Measurements from ENCODE around the gene HSPB7. TPM values are rescaled to one million over a fixed set of nuclear protein-coding genes. Genes with fewer than 3 reads are reported as not detected.
A peak's percentile ranks its signal among the peaks of the same experiment; 100 is the strongest.
"Not testable (repeated sequence)": the region's sequence is repeated elsewhere in the genome, so short reads cannot be mapped to it uniquely, and the experiment has no call there.

Gene HSPB7
- total and polyA plus RNA-seq, 5 donors, result 2,213 to 3,985 (median 2,473) TPM

GRCh38 chr1:16006552-16007485 lies 11.0 kb downstream of the HSPB7 start:
- ATAC-seq, result no peak
- intact Hi-C loops (cut with DNase I), result loop anchor here in 2 of 4 donors (5.0 kb wide), 1 partner anchor 50 kb away; no protein-coding TSS in a partner anchor
- no peak overlapping the region for H3K27ac ChIP-seq (ENCODE audit: low read length)
- WGBS, result 68% methylated on average over 9 of the region's 9 CpGs
- no peaks in the 10 kb centered on the region for H3K4me1 ChIP-seq (ENCODE audit: control insufficient read depth, insufficient read depth, low read length)
- H3K4me3 ChIP-seq (ENCODE audit: low read length), result no peak overlapping the region
- no peaks in the 10 kb centered on the region for H3K9me3 ChIP-seq (ENCODE audit: control insufficient read depth, low read length)
- no peaks in the 10 kb centered on the region for H3K27me3 ChIP-seq (ENCODE audit: control insufficient read depth, insufficient read depth)
- DNase-seq, result no peak

DNA sequence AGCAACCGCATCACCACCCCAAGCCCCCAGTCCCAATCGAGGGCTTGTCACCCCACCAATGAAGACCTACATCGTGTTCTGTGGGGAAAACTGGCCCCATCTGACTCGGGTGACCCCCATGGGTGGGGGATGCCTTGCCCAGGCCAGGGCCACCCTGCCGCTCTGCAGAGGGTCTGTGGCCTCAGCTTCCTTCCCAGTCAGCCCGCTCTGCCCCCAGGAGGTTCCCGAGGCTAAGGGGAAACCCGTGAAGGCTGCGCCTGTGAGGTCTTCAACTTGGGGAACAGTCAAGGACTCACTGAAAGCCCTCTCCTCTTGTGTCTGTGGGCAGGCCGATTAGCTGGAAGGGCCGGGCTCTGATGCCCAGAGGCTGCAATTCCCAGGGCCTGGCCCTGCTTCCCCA lies 11.8 kb downstream of the HSPB7 start:
- intact Hi-C loops (cut with DNase I), result loop anchor here in 2 of 4 donors (5.0 kb wide), 1 partner anchor 51 kb away; no protein-coding TSS in a partner anchor
- H3K4me1 ChIP-seq (ENCODE audit: control insufficient read depth, insufficient read depth, low read length), result no peaks in the 10 kb centered on the region
- DNase-seq (peak in 1 of 3 donors; percentile 45), ATAC-seq (no peak)
- 80% methylated on average over 11 of the region's 11 CpGs for WGBS
- H3K9me3 ChIP-seq (ENCODE audit: control insufficient read depth, low read length), result no peaks in the 10 kb centered on the region
- no peak overlapping the region for H3K4me3 ChIP-seq (ENCODE audit: low read length)
- H3K27me3 ChIP-seq (ENCODE audit: control insufficient read depth, insufficient read depth), result no peaks in the 10 kb centered on the region
- H3K27ac ChIP-seq (ENCODE audit: low read length), result no peak overlapping the region

- intact Hi-C loops (cut with DNase I), result loop anchor here in 2 of 4 donors (5.0 kb wide), 1 partner anchor 52 kb away; no protein-coding TSS in a partner anchor
- no peak overlapping the region for H3K27ac ChIP-seq (ENCODE audit: low read length)
- H3K27me3 ChIP-seq (ENCODE audit: control insufficient read depth, insufficient read depth), result no peaks in the 10 kb centered on the region
- H3K4me3 ChIP-seq (ENCODE audit: low read length), result no peak overlapping the region
- ATAC-seq (no peak), DNase-seq (no peak)
- WGBS, result 83% methylated on average over 5 of the region's 5 CpGs
- no peaks in the 10 kb centered on the region for H3K9me3 ChIP-seq (ENCODE audit: control insufficient read depth, low read length)
- H3K4me1 ChIP-seq (ENCODE audit: control insufficient read depth, insufficient read depth, low read length), result no peaks in the 10 kb centered on the region
Observed at GRCh38 chr1:16005597-16005996, 12.2 kb downstream of the HSPB7 start.

GRCh38 chr1:16001274-16001673 lies 16.6 kb downstream of the HSPB7 start:
- intact Hi-C loops (cut with DNase I); H3K27ac ChIP-seq (ENCODE audit: low read length); DNase-seq; ATAC-seq; H3K4me1 ChIP-seq (ENCODE audit: control insufficient read depth, insufficient read depth, low read length); H3K9me3 ChIP-seq (ENCODE audit: control insufficient read depth, low read length); H3K27me3 ChIP-seq (ENCODE audit: control insufficient read depth, insufficient read depth); H3K4me3 ChIP-seq (ENCODE audit: low read length): not testable (repeated sequence)
- WGBS, result 95% methylated on average over 10 of the region's 10 CpGs

DNA sequence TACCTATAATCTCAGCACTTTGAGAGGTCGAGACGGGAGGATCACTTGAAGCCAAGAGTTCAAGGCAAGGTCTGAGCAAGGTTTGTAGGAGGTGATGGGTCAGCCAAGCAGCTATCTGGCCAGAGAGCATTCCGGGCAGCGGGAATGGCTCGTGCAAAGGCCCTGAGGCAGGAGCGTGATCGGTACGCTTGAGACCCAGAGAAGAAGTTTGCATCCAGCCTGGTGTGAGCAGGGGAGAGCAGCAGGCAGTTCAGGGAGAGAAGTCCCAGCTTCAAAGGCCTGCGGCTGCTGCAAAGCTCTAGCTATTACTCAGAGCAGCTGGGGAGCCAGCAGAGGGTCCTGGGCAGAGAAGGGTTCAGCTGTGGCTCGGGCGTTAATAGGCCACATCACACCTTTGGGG lies 18.9 kb downstream of the HSPB7 start:
- H3K9me3 ChIP-seq (ENCODE audit: control insufficient read depth, low read length), result no peaks in the 10 kb centered on the region
- 95% methylated on average over 11 of the region's 11 CpGs for WGBS
- intact Hi-C loops (cut with DNase I), result loop anchor here in 1 of 4 donors (10.0 kb wide), 1 partner anchor 184 kb away; no protein-coding TSS in a partner anchor
- H3K4me3 ChIP-seq (ENCODE audit: low read length), result no peak overlapping the region
- no peak for DNase-seq
- H3K27me3 ChIP-seq (ENCODE audit: control insufficient read depth, insufficient read depth), result no peaks in the 10 kb centered on the region
- H3K4me1 ChIP-seq (ENCODE audit: control insufficient read depth, insufficient read depth, low read length), result no peaks in the 10 kb centered on the region
- H3K27ac ChIP-seq (ENCODE audit: low read length), result no peak overlapping the region
- no peak for ATAC-seq

DNA sequence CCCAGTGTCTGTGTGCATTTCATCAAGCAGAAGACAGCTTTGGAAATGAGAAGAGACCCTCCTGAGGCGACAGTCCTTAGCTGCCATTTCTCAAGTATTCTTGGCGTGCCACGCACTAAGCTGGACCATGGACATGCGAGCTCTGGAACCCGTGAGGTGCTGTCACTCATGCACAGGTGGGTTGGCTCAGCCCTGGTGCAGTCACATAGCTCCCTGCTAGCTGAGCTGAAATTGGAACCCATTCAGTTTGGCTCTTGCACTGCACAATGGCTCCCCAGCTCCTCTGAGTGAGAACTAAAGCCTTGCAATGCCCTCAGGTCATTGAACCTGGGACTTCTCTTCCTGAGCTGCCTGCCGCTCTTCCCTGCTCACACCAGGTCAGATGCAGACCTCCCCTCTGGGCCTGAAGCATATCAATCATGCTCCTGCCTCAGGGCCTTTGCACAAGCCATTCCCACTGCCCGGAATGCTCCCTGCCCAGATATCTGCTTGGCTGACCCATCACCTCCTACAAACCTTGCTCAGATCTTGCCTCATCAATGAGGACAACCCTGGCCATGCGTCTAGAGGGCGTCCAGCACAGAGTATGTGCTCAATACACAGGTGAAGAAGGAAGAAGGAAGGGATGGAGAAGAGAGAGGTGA lies 20.1 kb downstream of the HSPB7 start:
- H3K27ac ChIP-seq (ENCODE audit: low read length), result no peak overlapping the region
- no peaks in the 10 kb centered on the region for H3K4me1 ChIP-seq (ENCODE audit: control insufficient read depth, insufficient read depth, low read length)
- 76% methylated on average over 9 of the region's 9 CpGs for WGBS
- no peak overlapping the region for H3K4me3 ChIP-seq (ENCODE audit: low read length)
- intact Hi-C loops (cut with DNase I), result loop anchor here in 1 of 4 donors (10.0 kb wide), 1 partner anchor 183 kb away; no protein-coding TSS in a partner anchor
- ATAC-seq (no peak), DNase-seq (no peak)
- no peaks in the 10 kb centered on the region for H3K27me3 ChIP-seq (ENCODE audit: control insufficient read depth, insufficient read depth)
- no peaks in the 10 kb centered on the region for H3K9me3 ChIP-seq (ENCODE audit: control insufficient read depth, low read length)

GRCh38 chr1:15997076-15997585 lies 20.7 kb downstream of the HSPB7 start:
- intact Hi-C loops (cut with DNase I), result loop anchor here in 1 of 4 donors (10.0 kb wide), 1 partner anchor 182 kb away; no protein-coding TSS in a partner anchor

GRCh38 chr1:15994590-15995351 lies 23.1 kb downstream of the HSPB7 start:
- 61% methylated on average over 11 of the region's 11 CpGs for WGBS
- intact Hi-C loops (cut with DNase I), result loop anchor here (5.0 to 10.0 kb wide), 3 partner anchors 180 to 202 kb away; no protein-coding TSS in a partner anchor
- DNase-seq (peak; percentile 78 to 87 (median 83)), ATAC-seq (peak; percentile 84 to 85)
- no peaks in the 10 kb centered on the region for H3K9me3 ChIP-seq (ENCODE audit: control insufficient read depth, low read length)
- no peaks in the 10 kb centered on the region for H3K4me1 ChIP-seq (ENCODE audit: control insufficient read depth, insufficient read depth, low read length)
- no peak overlapping the region for H3K4me3 ChIP-seq (ENCODE audit: low read length)
- H3K27ac ChIP-seq (ENCODE audit: low read length), result no peak overlapping the region
- H3K27me3 ChIP-seq (ENCODE audit: control insufficient read depth, insufficient read depth), result no peaks in the 10 kb centered on the region

More at GRCh38 chr1:15997076-15997585, 20.7 kb downstream of the HSPB7 start:
- H3K27ac ChIP-seq (ENCODE audit: low read length), result no peak overlapping the region
- ATAC-seq (no peak), DNase-seq (no peak)
- no peaks in the 10 kb centered on the region for H3K27me3 ChIP-seq (ENCODE audit: control insufficient read depth, insufficient read depth)
- H3K9me3 ChIP-seq (ENCODE audit: control insufficient read depth, low read length), result no peaks in the 10 kb centered on the region
- 81% methylated on average over 9 of the region's 9 CpGs for WGBS
- no peak overlapping the region for H3K4me3 ChIP-seq (ENCODE audit: low read length)
- H3K4me1 ChIP-seq (ENCODE audit: control insufficient read depth, insufficient read depth, low read length), result no peaks in the 10 kb centered on the region

DNA sequence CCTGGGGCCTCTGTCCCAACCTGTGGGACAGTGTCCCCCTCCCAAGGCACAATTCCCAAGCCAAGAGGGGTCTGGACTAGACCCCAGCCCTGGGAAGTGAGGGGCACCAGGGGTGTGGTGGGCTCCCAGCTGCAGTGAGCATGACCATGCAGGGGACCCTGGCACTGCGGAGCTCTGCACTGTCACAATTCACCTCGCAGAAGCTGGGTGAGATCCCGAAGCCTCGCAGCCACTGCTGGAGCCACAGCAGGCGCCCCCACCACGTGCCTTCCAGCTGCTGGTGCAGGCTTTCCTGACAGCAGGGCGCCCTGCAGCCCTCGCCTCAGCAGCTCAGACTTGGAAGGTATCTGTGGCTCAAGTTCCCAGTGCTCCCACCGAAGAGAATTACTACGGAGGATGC lies 23.8 kb downstream of the HSPB7 start:
- whole genome bisulfite sequencing, result 91% methylated on average over 10 of the region's 10 CpGs
- no peaks in the 10 kb centered on the region for H3K27me3 ChIP-seq (ENCODE audit: control insufficient read depth, insufficient read depth)
- ATAC-seq (no peak), DNase-seq (no peak)
- intact Hi-C loops (cut with DNase I), result loop anchor here (5.0 to 10.0 kb wide), 3 partner anchors 179 to 202 kb away; no protein-coding TSS in a partner anchor
- no peaks in the 10 kb centered on the region for H3K9me3 ChIP-seq (ENCODE audit: control insufficient read depth, low read length)
- no peak overlapping the region for H3K27ac ChIP-seq (ENCODE audit: low read length)
- H3K4me1 ChIP-seq (ENCODE audit: control insufficient read depth, insufficient read depth, low read length), result no peaks in the 10 kb centered on the region
- H3K4me3 ChIP-seq (ENCODE audit: low read length), result no peak overlapping the region

- H3K4me3 ChIP-seq (ENCODE audit: low read length), result no peak overlapping the region
- no peaks in the 10 kb centered on the region for H3K27me3 ChIP-seq (ENCODE audit: control insufficient read depth, insufficient read depth)
- ATAC-seq (no peak), DNase-seq (no peak)
- no peak overlapping the region for H3K27ac ChIP-seq (ENCODE audit: low read length)
- WGBS, result 90% methylated on average over 15 of the region's 15 CpGs
- no peaks in the 10 kb centered on the region for H3K4me1 ChIP-seq (ENCODE audit: control insufficient read depth, insufficient read depth, low read length)
- H3K9me3 ChIP-seq (ENCODE audit: control insufficient read depth, low read length), result no peaks in the 10 kb centered on the region
- intact Hi-C loops (cut with DNase I), result loop anchor here (5.0 to 10.0 kb wide), 3 partner anchors 179 to 201 kb away; no protein-coding TSS in a partner anchor
Observed at GRCh38 chr1:15993666-15994065, 24.2 kb downstream of the HSPB7 start.
